NCI-H2107 (cell line): ENCODE results near the gene PRKAR1B.

Source experiments
- DNase-seq: peaks from one replicate; lab custom pipeline; 2025; lab: John Stamatoyannopoulos, UW

Gene PRKAR1B

GRCh38 chr7:691361-692045, 35.6 kb downstream of the PRKAR1B start:
- DNase-seq = no peak

GRCh38 chr7:690478-691360, 36.4 kb downstream of the PRKAR1B start:
- no peak for DNase-seq

- DNase-seq = no peak
Observed at GRCh38 chr7:685540-685939, 41.5 kb downstream of the PRKAR1B start.

- no peak for DNase-seq
Observed at GRCh38 chr7:684416-684815, 42.7 kb downstream of the PRKAR1B start.

GRCh38 chr7:683526-684205, 43.4 kb downstream of the PRKAR1B start:
- DNase-seq = no peak

GRCh38 chr7:682810-683209, 44.3 kb downstream of the PRKAR1B start:
- DNase-seq = no peak

- no peak for DNase-seq
Observed at GRCh38 chr7:681551-682307, 45.4 kb downstream of the PRKAR1B start.

GRCh38 chr7:680411-681127, 46.5 kb downstream of the PRKAR1B start:
- no peak for DNase-seq

- DNase-seq = no peak
Observed at GRCh38 chr7:676972-677385, 50.1 kb downstream of the PRKAR1B start.

- DNase-seq = no peak
Observed at GRCh38 chr7:676246-676971, 50.7 kb downstream of the PRKAR1B start.

- DNase-seq = no peak
Observed at GRCh38 chr7:674454-675410, 52.3 kb downstream of the PRKAR1B start.

- no peak for DNase-seq
Observed at GRCh38 chr7:673681-674453, 53.2 kb downstream of the PRKAR1B start.

GRCh38 chr7:672891-673290, 54.2 kb downstream of the PRKAR1B start:
- DNase-seq = no peak

- DNase-seq = no peak
Observed at GRCh38 chr7:671415-672042, 55.6 kb downstream of the PRKAR1B start.

- no peak for DNase-seq
Observed at GRCh38 chr7:670501-671390, 56.3 kb downstream of the PRKAR1B start.

GRCh38 chr7:668958-669357, 58.1 kb downstream of the PRKAR1B start:
- DNase-seq = no peak
